NCI-H1436 (cell line): ENCODE data around the gene TEX101.
"Not testable (repeated sequence)": the region's sequence is repeated elsewhere in the genome, so short reads cannot be mapped to it uniquely, and the experiment has no call there.

Source experiments
- DNase-seq: peaks from one replicate; lab custom pipeline; 2025; lab: John Stamatoyannopoulos, UW

Gene TEX101, protein sequence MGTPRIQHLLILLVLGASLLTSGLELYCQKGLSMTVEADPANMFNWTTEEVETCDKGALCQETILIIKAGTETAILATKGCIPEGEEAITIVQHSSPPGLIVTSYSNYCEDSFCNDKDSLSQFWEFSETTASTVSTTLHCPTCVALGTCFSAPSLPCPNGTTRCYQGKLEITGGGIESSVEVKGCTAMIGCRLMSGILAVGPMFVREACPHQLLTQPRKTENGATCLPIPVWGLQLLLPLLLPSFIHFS

DNA sequence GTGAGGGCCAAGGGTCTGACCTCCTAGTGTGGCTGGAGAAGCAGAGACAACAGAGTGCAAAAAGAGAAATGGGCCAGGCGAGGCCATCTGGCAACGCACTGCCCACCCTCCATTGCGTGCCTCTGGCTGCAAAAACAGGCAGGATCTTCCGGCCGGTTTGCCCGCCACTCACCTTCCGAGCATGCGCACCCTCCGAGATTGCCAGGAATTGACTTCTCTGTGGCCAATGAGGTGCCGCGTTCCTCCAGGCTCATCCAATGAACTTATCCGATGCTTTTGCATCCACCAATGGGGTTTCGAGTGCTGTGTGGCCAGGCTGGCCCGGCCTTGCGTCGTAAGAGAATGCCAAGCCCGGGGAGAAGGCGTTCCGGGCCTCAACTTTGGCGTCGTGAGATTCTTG lies at the start of gene TEX101:
Gene TEX101 (plus strand): TSS at position 337 of the 400 bp plus-strand sequence. CDS start 1,030 bp downstream, outside the sequence.
- DNase-seq = no peak

DNA sequence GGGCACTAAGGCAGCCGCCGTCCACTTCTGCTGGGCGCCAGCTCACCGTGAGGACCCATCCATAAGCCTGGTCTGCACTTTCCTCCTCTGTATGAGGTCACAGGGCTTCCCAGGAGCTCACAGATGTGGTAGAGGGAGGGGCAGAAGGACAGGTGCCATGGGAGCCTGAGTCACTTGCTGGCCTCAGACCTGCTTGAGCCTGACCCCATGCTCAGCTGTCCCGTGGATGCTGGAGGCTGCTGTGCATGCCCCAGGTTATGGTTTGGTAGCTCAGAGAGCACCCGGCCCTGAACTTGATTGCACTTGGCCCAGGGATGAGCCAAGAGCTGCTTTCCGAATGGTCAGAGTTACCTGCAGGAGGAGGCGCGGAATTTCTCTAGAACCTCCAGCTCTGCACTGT lies 49.0 kb upstream of the TEX101 start:
- not testable (repeated sequence) for DNase-seq

DNA sequence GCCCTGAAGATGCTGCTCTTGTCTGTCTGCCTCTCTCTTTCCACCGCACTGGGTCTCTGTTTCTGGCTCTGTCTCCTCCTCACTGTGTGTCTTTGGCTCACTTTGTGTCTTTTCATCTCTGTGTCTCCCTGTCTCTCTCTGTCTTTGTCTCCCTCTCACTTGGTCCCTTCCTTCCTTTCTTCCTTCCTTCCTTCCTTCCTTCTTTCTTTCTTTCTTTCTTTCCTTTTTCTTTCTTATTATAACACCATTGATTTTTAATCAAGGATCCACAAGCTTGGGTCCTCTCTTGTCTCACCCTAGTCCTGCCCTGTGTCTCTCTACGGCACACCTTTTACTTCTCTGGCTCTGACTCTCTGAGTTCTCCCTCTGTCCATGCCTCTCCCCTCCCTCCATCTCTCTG lies 46.9 kb upstream of the TEX101 start:
- no peak for DNase-seq

DNA sequence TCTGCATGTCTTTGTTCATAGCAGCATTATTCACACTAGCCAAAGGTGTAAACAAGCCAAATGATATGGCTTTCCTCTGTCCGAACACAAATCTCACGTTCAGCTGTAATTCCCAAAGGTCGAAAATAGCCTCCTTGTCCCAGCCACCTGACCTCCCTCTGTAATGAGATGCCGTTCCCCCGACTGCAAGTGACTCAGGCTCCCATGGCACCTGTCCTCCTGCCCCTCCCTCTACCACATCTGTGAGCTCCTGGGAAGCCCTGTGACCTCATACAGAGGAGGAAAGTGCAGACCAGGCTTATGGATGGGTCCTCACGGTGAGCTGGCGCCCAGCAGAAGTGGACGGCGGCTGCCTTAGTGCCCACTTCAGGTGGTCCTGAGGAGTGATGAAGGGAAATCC lies 45.8 kb upstream of the TEX101 start:
- DNase-seq = not testable (repeated sequence)

DNA sequence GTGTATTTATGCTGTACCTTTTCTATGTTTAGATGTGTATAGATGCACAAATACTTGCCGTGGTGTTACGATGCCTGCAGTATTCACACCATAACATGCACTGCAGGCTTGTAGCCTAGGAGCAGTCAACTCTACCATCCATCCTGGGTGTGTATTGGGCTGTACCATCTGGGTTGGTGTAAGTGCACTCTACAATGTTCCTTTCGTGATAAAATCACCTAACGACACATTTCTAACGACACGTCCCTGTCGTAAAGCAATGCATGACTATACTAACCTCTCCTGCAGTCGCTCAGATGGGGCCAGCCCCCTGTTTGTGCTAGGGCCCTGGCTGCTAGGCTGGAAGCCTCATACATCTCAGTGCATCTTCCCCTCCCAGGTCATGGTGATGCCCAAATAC lies 42.8 kb upstream of the TEX101 start:
- DNase-seq = no peak

DNA sequence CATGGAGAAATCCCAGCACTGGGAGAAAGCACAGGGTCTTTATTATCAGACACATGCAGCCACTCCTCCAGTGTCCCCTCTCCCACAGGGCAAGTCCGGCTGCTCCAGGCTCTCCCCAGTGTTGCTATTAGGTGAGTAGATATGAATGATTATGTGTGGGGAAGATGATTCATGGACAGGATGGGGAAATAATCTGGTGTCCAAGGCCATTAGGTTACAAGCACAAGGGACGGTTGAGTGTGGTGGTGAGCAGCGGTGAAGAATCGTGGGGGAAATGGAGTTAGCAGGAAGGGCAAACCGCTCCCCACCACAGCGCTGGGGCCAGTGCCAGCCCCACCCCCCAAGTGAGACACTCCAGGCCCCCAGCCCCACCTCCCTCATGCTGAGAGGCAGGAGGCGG lies 42.2 kb upstream of the TEX101 start:
- DNase-seq = no peak

DNA sequence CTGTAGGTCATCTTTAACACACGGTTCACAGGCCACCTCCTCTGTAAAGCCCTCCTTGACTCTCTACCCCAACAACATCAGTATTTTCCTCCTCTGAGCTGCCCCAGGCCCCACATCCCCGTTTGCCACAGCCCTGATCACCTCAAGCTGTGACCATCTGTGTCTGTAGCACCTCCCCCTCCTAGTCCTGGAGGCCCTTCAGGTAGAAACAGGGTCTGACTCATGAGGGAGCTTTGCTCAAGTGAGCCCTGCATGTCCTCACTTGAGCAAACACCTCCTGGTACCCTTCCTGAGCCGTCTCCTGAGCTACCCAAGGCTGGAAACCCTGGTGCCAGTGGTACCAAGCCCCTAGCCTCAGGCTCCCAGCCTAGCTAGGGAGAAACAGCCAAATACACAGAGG lies 37.1 kb upstream of the TEX101 start:
- DNase-seq = not testable (repeated sequence)

DNA sequence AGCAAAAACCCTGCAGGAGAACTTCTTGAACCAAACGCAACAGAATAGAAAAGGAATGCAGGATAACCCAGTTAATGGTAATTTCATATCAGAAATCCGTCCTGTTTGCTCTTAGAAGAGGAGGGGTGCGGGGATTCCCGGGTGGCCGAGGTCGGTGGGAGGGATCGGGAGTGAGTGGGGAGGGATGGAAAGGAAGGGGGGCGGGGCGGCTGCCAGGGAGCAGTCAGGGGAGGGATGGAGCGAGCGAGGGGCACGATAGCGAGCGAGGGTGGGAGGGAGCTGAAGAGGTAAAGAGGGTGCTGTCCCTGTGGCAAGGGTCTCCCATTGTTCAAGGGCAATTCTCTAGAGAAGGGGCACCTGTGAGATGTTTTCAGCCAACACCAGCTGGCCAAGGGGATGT lies 34.7 kb upstream of the TEX101 start:
- DNase-seq = no peak

DNA sequence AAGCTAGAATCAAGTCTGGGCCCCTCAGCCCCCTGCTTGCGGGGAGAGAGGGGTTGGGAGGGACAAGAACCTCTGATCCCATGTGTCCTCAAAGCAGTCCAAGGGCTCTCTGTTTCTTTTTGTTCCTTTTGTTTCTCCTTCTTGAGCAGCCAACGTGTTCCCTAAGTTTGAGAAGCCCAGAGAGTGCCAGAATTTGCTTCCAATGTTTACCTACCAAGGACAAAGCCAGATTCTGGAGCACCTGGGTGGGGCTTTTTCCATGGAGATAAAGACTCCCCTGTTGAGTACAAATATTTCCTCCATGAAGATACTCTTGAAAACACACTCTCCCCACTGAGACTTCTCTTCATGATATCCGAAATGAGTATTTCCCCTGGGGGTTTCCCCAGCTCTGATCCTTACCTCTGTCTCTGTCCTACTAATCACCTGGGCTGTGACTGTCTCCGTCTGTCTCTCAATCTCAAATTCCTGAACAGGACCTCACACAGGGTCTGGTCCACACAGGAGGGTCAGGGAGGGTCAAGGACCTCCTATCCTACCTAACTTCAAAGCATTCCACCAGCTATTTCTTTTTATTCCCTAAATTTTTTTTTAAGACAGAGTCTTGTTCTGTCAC lies 33.8 kb upstream of the TEX101 start:
- no peak for DNase-seq

DNA sequence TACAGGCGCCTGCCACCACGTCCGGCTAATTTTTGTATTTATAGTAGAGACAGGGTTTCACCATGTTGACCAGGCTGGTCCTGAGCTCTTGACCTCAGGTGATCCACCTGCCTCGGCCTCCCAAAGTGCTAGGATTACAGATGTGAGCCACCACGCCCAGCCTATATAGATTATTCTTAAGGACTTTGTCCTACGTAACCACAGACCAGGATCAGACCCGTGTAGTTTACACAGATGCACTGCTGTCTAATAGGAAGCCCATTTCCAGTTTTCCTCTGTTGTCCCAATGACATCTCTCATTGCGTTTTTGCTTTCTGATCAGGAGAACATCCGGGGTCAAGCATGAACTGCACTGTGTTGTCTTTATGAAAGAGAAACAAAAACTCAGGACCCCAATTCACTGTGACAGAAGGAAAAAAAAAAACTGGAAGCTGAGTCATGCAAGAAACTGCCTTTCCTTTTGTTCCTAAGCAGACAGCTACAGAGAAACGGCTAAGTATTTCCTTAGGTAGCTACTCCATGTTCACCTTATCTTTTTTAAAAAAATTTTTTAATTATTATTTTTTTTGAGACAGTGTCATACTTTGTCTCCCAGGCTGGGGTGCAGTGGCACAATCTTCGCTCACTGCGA lies 32.0 kb upstream of the TEX101 start:
- not testable (repeated sequence) for DNase-seq

DNA sequence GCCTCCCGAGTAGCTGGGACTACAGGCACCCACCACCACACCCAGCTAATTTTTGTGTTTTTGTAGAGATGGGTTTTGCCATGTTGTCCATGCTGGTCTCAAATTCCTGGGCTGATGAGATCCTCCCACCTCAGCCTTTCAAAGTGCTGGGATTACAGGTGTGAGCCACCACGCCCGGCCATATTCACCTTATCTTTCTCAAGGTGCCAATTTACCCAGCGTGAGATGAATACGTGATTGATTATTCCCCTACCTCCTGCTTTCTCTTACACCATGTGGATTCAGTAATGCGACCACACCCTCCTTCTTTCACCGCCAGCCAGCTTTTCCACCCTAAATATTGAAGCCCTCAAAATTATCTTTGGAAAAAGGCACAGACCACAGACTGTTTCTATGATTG lies 31.4 kb upstream of the TEX101 start:
- DNase-seq = not testable (repeated sequence)

DNA sequence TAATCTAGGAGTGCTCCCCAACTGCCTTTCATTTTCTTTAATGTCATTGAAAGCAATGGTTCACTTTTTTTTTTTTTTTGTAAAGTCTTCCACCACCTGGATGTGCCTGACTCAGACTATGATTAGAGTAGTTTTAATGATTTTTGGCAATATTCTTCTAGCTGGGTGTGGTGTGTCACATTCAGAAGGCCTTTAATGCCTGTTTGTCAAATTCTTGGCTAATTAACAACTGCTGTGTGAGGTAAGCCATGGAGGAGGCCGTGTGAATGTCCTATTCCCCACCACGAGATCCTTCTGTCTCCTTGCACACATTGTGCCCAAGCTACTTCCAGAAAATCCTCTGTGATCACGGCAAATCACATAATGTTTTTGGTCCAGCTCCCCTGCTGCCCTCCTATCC lies 30.9 kb upstream of the TEX101 start:
- DNase-seq = not testable (repeated sequence)

DNA sequence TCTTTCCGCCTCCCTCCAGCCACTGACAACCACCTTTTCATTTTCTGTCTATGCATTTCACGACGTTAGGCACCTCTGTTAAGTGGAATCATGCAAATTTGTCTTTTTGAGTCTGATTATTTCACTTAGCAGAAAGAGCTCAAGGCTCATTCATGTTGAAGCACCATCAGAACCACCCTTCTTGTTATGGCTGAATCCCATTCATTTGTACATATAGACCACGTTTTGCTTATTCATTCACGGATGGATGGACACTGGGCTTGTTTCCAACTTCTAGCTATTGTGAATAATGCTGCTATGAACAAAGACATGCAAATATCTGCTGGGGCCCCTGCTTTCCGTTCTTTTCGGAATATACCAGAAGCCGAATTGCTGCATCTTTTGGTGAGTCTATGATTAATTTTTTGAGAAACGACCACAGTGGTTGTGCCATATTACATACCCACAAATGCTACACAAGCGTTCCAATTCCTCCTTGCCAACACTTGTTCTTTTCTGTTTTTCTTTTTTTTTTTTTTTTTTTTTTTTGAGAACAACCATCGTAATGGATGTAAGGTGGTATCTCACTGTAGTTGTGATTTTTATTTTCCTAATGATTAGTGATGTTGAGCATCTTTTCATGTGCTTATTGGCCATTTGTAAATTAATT lies 23.7 kb upstream of the TEX101 start:
- DNase-seq = peak; percentile 40

DNA sequence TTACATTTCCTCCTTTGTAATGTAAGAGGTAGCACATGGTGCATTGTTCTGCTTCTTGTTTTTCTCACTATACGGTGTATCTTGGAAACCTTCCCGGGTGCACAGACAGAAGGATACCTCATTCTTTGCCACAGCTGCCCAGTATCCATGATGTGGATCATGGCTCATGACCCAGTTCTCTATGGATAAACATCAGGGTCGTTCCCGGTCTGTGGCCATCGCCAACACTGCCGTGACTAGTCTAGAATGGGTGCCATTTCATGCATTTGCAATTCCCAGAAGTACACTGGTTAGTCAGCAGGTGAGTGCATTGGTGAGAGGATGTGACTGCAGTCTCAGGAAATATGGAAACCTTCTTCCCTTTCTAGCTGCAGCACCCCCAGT lies 23.1 kb upstream of the TEX101 start:
- DNase-seq = not testable (repeated sequence)

DNA sequence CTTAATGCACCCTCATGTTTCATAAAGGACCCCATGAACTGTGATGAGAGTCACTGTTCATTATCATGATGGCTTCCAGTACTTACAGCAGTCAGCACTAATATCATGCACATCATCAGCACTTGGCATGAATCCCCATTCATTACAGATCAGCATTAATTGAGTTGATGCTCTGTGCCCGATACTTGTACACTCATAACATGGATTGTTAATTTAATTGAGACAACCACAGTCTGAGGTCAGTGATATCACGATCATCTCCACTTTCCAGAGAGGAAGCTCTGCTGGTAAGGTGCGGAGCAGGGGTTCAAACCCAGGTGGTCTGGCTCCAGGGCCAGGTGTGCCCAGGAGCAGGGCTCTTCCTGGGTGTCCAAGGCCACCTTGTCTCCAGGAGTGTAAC lies 21.2 kb upstream of the TEX101 start:
- DNase-seq = not testable (repeated sequence)

DNA sequence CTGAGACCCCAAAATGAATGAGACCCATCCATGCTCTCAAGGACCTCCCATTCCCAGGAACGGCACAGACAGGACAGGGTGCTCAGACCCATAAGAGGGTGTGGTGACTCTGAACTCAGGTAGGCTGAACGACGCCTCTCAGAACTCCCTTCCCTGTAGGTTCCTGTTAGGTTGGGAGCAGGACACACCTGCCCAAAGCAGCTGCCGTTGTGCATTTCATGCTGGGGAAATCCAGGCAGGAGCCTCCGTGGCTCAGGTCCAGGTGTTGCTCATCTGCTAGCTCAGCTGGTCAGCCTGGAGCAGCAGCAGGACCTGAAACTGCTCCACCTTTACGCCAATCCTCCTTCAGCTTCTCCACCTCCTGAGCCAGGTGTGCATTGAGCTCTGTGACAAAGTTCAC lies 19.1 kb upstream of the TEX101 start:
- DNase-seq = no peak

DNA sequence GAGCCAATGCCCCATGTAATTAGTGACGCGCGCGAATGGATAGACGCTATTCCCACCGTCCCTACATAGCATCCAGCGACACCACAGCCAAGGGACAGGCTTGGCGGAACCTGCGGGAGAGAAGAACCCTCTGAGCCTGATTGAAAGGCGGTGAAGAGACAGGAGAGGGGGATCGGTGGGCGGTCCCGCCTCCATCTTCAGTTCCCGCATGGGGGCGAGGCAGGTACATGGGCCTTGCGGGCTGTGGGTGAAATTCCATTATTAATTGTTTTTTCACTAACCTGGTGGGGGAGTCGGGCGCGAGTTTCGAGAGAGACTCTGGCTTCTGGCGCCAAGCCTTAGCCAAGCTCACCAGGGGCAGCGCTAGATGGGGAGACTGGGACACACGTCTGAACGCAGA lies 8.4 kb upstream of the TEX101 start:
- DNase-seq = no peak

DNA sequence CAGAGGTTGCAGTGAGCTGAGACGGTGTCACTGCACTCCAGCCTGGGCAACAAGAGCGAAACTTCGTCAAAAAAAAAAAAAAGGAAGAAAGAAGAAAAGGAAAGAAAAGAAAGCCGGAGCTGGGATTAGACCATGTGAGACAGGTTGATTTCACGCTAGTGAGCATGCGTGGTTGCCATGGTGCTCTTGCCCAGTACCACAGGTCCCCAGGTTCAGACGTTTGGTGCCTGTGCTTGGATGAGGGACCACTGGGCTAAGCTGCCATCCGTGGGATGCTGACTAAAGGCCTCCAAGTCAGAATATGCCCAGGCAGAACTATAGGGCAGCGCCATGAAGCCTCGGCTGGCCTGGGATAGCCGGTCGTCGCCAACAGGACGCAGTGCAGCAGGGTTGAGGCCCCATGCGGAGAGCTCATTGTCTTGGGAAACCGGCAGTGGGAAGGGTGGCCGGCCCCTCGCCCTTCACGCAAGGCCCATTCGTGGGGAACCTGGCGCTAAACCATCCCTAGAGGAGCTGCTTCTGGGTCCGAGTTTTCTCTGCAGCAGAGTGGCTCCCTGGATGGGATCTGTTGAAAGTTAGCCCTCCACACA lies 7.2 kb upstream of the TEX101 start:
- no peak for DNase-seq

DNA sequence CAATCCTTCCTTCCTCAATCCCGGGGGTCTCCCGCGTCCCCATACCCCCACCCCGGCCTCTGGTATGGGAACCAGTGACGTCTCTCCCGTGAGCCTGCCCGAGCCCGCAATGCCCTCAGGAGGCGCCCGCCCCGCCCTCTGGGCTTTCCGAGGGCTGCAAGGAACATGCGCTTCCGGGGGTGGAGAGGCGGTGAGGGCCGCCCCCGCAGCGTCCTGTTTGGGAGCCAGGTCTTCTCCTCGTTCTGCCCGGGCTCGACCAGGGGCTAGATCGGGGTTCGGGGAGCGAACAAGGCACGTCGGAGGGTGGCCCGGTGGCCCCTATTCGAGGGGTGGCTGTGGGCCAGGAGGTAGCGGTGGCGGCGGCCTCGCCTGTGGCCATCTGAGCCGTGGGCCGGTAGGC lies 6.6 kb upstream of the TEX101 start:
- DNase-seq = no peak

DNA sequence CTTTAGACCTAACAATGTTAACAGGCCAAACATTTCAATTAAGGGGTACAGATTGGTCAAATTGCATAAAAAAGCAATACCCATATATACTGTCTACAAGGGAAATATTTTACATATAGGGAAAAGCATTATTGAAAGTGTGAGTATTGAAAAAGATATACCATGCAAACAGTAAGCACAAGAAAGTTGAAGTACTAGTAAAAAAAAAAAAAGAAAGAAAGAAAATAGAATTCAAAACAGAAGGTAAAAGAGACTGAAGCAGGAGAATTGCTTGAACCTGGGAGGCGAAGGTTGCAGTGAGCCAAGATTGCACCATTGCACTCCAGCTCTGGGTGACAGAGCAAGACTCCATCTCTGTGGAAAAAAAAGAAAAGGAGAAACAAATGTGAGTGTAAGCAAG lies 5.3 kb upstream of the TEX101 start:
- no peak for DNase-seq

DNA sequence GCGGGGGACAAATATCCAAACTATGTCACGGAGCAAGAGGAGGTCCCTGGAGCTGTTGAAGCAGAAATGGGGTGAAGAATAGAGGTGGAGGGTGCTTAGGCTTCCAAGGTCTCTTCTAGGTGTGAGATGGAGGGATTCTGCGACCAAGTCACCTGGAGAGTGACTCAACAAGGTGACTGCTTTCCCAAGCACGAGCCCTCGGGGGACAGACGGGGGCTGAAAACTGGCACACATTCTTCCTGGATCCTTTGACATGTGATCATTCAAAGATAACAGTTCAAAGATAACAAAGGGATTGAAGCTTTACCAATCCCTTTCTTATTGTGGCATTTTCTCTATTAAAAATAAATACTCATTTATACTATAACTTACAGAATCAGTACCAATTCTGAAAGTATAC lies 2.2 kb upstream of the TEX101 start:
- DNase-seq = no peak

DNA sequence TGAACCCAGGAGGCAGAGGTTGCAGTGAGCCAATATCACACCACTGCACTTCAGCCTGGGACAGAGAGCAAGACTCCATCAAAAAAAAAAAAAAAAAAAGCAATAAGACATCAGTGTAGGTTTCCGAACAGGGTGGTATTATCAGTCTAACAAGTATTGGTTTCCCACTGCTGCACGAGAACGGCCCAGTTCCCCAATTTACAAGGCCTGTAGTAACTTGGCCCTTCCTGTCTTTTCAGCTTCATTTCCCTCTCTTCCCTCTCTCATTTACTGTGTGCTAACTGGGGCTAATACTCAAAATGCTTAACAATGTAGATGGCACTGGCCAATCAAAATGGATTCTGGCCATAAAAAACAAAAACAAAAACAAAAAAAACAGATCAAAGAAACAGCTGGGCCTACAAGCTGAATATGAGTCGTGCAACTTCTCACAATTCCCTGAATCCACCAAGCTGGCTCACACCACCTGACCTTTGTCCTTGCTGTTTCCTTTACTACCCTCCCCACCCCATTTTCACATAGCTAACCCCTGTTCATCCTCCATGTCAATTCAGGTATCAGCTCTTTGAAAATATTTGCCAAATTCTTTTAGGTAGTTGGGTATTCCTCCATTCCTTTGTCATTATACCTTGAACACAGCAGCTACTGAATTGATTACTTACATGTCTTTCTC lies 2.4 kb downstream of the TEX101 start:
- DNase-seq = no peak
